ENCODE results near the gene DDX50. TPM values are rescaled to one million over a fixed set of nuclear protein-coding genes. Genes with fewer than 3 reads are reported as not detected.

DDX50 gene
- total and polyA plus RNA-seq, 2 donors (not counting 3 experiments of a cell fraction or from before 2014, with no cell fraction given) = 14.8 to 28.2 TPM

DNA sequence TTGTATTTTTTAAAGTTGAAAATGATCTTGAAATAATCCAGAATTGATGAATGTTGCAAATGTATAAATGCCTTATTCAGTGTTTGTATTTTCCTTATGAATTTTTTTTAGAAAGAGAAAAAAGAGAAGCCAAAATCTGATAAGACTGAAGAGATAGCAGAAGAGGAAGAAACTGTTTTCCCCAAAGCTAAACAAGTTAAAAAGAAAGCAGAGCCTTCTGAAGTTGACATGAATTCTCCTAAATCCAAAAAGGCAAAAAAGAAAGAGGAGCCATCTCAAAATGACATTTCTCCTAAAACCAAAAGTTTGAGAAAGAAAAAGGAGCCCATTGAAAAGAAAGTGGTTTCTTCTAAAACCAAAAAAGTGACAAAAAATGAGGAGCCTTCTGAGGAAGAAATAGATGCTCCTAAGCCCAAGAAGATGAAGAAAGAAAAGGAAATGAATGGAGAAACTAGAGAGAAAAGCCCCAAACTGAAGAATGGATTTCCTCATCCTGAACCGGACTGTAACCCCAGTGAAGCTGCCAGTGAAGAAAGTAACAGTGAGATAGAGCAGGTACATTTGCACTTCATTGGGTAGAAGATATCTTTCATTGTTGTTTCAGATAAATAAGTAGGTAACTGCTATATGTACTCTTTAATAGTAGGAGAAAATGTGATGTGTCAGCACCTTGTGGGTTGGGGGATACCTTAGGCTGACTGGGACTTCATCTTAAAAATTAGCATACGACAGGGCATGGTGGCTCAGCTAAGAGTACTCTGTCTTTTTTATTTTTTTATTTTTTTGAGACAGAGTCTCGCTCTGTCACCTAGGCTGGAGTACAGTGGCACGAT is 58.8 kb downstream of the DDX50 start:
- intact Hi-C loops (cut with micrococcal nuclease) = no loop called here
- Histone ChIP-seq H3K4me3 (replicated peaks in 1 of 3; ENCODE audit: insufficient read depth in 1 of 3, low read depth in 1 of 3, low read length in 3 of 3) (no peak overlapping the region), H4K20me1 (replicated peaks; ENCODE audit: control insufficient read depth, extremely low read depth, insufficient read depth, low read length) (peaks cover 11% of the 10 kb centered on the region), H3K9ac (replicated peaks; ENCODE audit: extremely low read depth, insufficient read depth, low read length) (no peak overlapping the region), H3K27ac (ENCODE audit: insufficient read depth, low read depth, low read length) (no peak overlapping the region), H3K36me3 (ENCODE audit: control insufficient read depth in 2 of 2, extremely low read depth in 1 of 2, insufficient read depth in 2 of 2, low read length in 2 of 2) (peaks cover 8 to 37% of the 10 kb centered on the region in 2 experiments), H3K9me3 (replicated peaks; ENCODE audit: control insufficient read depth, insufficient read depth, low read length) (no peaks in the 10 kb centered on the region), H2AFZ (ENCODE audit: low read depth, low read length) (no peak overlapping the region), H3K4me2 (ENCODE audit: insufficient read depth, low read length) (no peak overlapping the region), H3K4me1 (ENCODE audit: control insufficient read depth, extremely low read depth, insufficient read depth, low read length) (peaks cover 19% of the 10 kb centered on the region), H3K9me1 (replicated peaks; ENCODE audit: control insufficient read depth, extremely low read depth, insufficient read depth, low read length) (no peaks in the 10 kb centered on the region), H3K27me3 (ENCODE audit: control insufficient read depth in 2 of 2, insufficient read depth in 2 of 2, low read length in 2 of 2) (no peaks in the 10 kb centered on the region), H3K79me2 (ENCODE audit: control insufficient read depth, insufficient read depth, low read length) (peaks cover 83% of the 10 kb centered on the region)
- POLR2A ChIA-PET = interaction anchor here (0.6 kb wide), 2 partner anchors 26 to 204 kb away, joined by 3 to 4 read pairs; no protein-coding TSS in a partner anchor
- CTCF ChIA-PET = no interaction called here
- TF ChIP-seq EZH2 (IDR thresholded peaks at IDR 0.05; ENCODE audit: borderline replicate concordance, low read depth, low read length, severe bottlenecking) (no peak), POLR2AphosphoS5 (IDR thresholded peaks at IDR 0.05; ENCODE audit: insufficient read depth, low read depth, low read length) (no peak), FOS (IDR thresholded peaks at IDR 0.05; ENCODE audit: borderline replicate concordance, insufficient read depth, low read length) (no peak), GATA2 (IDR thresholded peaks at IDR 0.05; ENCODE audit: insufficient read depth, insufficient read length, low read depth, low read length) (no peak), MYC (IDR thresholded peaks at IDR 0.05; ENCODE audit: low read depth, low read length) (no peak), JUN (IDR thresholded peaks at IDR 0.05; ENCODE audit: borderline replicate concordance, insufficient read depth, insufficient read length, low read depth) (no peak), MAX (IDR thresholded peaks at IDR 0.05; ENCODE audit: insufficient read depth, insufficient read length) (no peak), POLR2A (IDR thresholded peaks at IDR 0.05; ENCODE audit: low read depth, low read length) (no peak)
- TF ChIP-seq, protein P1, sequence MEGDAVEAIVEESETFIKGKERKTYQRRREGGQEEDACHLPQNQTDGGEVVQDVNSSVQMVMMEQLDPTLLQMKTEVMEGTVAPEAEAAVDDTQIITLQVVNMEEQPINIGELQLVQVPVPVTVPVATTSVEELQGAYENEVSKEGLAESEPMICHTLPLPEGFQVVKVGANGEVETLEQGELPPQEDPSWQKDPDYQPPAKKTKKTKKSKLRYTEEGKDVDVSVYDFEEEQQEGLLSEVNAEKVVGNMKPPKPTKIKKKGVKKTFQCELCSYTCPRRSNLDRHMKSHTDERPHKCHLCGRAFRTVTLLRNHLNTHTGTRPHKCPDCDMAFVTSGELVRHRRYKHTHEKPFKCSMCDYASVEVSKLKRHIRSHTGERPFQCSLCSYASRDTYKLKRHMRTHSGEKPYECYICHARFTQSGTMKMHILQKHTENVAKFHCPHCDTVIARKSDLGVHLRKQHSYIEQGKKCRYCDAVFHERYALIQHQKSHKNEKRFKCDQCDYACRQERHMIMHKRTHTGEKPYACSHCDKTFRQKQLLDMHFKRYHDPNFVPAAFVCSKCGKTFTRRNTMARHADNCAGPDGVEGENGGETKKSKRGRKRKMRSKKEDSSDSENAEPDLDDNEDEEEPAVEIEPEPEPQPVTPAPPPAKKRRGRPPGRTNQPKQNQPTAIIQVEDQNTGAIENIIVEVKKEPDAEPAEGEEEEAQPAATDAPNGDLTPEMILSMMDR (IDR thresholded peaks at IDR 0.05; ENCODE audit: extremely low read depth in 1 of 2, insufficient read depth in 1 of 2, low read depth in 1 of 2, low read length in 2 of 2) = no peak
- no peak for FAIRE-seq
- dilution Hi-C loops (cut with MboI; ENCODE audit: extremely low pct_ligation_motif_present, low sequenced_read_pairs) = no loop called here
- no TSS peak for BruUV-seq (replicated peaks)
- DNase-seq (ENCODE audit: low read depth, low spot score) = no peak
